Measurements from ENCODE around the gene NFIA.
A peak's percentile ranks its signal among the peaks of the same experiment; 100 is the strongest.

The NFIA gene

DNA sequence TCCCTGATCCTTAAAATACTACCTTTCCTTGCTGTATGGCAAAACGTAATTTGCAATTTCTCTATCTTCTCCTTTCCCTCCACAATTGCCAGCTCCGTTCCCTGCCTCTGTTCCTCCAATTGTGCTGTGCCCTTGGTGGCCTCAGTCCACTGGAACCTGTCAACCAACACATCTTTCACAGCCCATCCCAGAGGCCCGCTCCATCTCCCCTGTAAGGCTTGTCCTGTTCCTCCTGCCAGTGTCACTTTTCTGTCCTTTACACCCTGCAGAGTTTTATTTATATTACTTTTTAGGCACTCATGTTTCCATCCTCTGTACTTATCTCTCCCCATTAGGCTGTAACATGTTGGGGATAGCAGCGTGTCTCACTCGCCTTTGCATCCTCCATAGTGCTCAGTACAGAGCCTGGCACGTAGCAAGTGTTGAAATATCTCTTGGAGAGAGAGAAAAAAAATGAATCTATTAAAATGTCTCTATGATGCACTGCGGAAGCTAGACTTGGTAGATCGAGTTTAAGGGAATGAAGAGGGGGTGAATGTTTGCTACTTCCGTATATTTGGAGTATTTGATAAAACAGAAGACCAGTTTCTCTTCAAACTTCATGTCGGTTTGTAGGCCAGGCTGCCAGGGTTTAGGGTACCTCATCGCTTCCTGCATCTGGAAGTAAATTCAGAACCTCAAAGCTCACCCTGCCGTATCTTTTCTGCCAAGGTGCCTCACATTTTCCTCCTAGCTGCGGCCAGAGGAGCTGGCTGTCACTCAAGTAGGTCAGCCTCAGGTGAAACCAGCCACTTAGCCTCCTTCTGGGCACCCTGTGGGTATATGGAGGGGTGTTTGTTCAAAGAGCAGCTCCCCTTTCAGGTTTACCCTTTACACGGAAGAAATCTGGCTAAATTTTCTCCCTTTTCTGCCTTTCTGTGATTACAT, 338.8 kb downstream of the NFIA start:
- Histone ChIP-seq H3K36me3 (ENCODE audit: insufficient read depth, low read length) (peaks cover 4% of the 10 kb centered on the region; the same call in 1 of the 2 replicates), H3K4me3 (no peak overlapping the region), H3K9me3 (ENCODE audit: low read depth, low read length) (no peaks in the 10 kb centered on the region), H3K9ac (ENCODE audit: insufficient read length) (no peak overlapping the region), H3K27ac (no peak overlapping the region)
- no peak for TF ChIP-seq POLR2AphosphoS5 (IDR thresholded peaks at IDR 0.05; ENCODE audit: borderline replicate concordance, low read depth, low read length)
- TF ChIP-seq EZH2 (IDR thresholded peaks at IDR 0.05): no peak
- no peak for TF ChIP-seq FOXP2 (optimal IDR thresholded peaks at IDR 0.05; ENCODE audit: control extremely low read depth, extremely low read length, insufficient read depth)
- no peak for DNase-seq (ENCODE audit: low read depth, low spot score)

GRCh38 chr1:61423643-61424042, 341.3 kb downstream of the NFIA start:
- H3K36me3 ChIP-seq (ENCODE audit: insufficient read depth, low read length): peaks cover 4% of the 10 kb centered on the region; the same call in 1 of the 2 replicates
- H3K9me3 ChIP-seq (ENCODE audit: low read depth, low read length): no peaks in the 10 kb centered on the region
- no peak for DNase-seq (ENCODE audit: low read depth, low spot score)
- TF ChIP-seq EZH2 (IDR thresholded peaks at IDR 0.05) (no peak), FOXP2 (optimal IDR thresholded peaks at IDR 0.05; ENCODE audit: control extremely low read depth, extremely low read length, insufficient read depth) (no peak), POLR2AphosphoS5 (IDR thresholded peaks at IDR 0.05; ENCODE audit: borderline replicate concordance, low read depth, low read length) (no peak)
- no peak overlapping the region for H3K9ac ChIP-seq (ENCODE audit: insufficient read length)
- no peak overlapping the region for H3K27ac ChIP-seq
- H3K4me3 ChIP-seq: no peak overlapping the region

GRCh38 chr1:61424382-61424781, 342.0 kb downstream of the NFIA start:
- no peak overlapping the region for H3K4me3 ChIP-seq

DNA sequence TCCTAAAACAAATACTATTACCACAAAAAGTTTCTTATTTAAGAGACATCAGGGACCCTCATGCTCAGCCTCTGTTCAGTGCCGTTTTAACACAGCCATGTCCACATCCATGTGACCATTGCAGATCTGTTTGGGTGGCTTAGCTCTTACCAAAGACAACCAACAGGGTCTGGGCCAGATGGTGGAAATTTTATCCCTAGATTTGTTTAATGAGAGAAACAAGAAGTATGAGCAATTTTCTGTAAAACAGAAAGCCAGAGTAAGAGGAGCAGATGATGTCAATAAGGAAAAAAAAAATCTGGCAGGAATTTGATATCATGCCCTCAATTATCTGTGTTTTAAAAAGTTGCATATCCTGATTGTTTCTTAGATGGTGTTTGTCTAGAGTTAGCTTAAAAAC, 342.7 kb downstream of the NFIA start:
- TF ChIP-seq FOXP2 (optimal IDR thresholded peaks at IDR 0.05; ENCODE audit: control extremely low read depth, extremely low read length, insufficient read depth) (no peak), EZH2 (IDR thresholded peaks at IDR 0.05) (no peak), POLR2AphosphoS5 (IDR thresholded peaks at IDR 0.05; ENCODE audit: borderline replicate concordance, low read depth, low read length) (no peak)
- H3K4me3 ChIP-seq: no peak overlapping the region
- H3K9ac ChIP-seq (ENCODE audit: insufficient read length): no peak overlapping the region
- DNase-seq (ENCODE audit: low read depth, low spot score): no peak
- no peaks in the 10 kb centered on the region for H3K9me3 ChIP-seq (ENCODE audit: low read depth, low read length)
- peaks cover 4% of the 10 kb centered on the region; the same call in 1 of the 2 replicates for H3K36me3 ChIP-seq (ENCODE audit: insufficient read depth, low read length)
- H3K27ac ChIP-seq: no peak overlapping the region

More at GRCh38 chr1:61424382-61424781, 342.0 kb downstream of the NFIA start:
- no peak for DNase-seq (ENCODE audit: low read depth, low spot score)
- Histone ChIP-seq H3K9me3 (ENCODE audit: low read depth, low read length) (no peaks in the 10 kb centered on the region), H3K9ac (ENCODE audit: insufficient read length) (no peak overlapping the region), H3K36me3 (ENCODE audit: insufficient read depth, low read length) (peaks cover 4% of the 10 kb centered on the region; the same call in 1 of the 2 replicates), H3K27ac (no peak overlapping the region)
- TF ChIP-seq EZH2 (IDR thresholded peaks at IDR 0.05) (no peak), POLR2AphosphoS5 (IDR thresholded peaks at IDR 0.05; ENCODE audit: borderline replicate concordance, low read depth, low read length) (no peak), FOXP2 (optimal IDR thresholded peaks at IDR 0.05; ENCODE audit: control extremely low read depth, extremely low read length, insufficient read depth) (no peak)

- Histone ChIP-seq H3K36me3 (ENCODE audit: insufficient read depth, low read length) (peaks cover 2% of the 10 kb centered on the region; the same call in 1 of the 2 replicates), H3K27ac (no peak overlapping the region)
- no peak for DNase-seq (ENCODE audit: low read depth, low spot score)
These were observed 343.9 kb downstream of the NFIA start for GRCh38 chr1:61426254-61426653.

DNA sequence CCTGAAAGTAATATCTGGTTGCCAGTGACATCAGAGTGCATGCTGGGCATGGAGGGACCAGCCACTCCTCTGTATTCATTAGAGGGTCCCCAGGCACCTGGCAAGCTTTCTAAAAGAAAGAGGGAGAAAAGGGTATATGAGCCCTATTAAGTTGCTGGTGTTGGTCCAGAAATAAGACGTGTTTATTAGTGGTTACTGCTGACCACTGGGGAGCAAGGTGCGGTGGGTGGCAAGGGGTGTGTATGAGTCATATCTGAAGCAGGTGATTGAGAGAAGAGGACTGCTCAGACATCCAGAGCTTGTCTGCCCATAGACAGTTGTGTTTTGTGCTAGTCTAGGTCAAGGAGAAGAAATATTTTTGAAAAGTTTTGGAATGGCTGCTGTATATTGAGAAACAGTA, 344.5 kb downstream of the NFIA start:
- H3K36me3 ChIP-seq (ENCODE audit: insufficient read depth, low read length): no peaks in the 10 kb centered on the region
- H3K27ac ChIP-seq: no peak overlapping the region
- TF ChIP-seq FOXP2 (optimal IDR thresholded peaks at IDR 0.05; ENCODE audit: control extremely low read depth, extremely low read length, insufficient read depth) (no peak), POLR2AphosphoS5 (IDR thresholded peaks at IDR 0.05; ENCODE audit: borderline replicate concordance, low read depth, low read length) (no peak)
- H3K9me3 ChIP-seq (ENCODE audit: low read depth, low read length): no peaks in the 10 kb centered on the region
- no peak overlapping the region for H3K9ac ChIP-seq (ENCODE audit: insufficient read length)
- no peak for DNase-seq (ENCODE audit: low read depth, low spot score)
- no peak overlapping the region for H3K4me3 ChIP-seq

More at GRCh38 chr1:61426254-61426653, 343.9 kb downstream of the NFIA start:
- no peak for TF ChIP-seq POLR2AphosphoS5 (IDR thresholded peaks at IDR 0.05; ENCODE audit: borderline replicate concordance, low read depth, low read length)
- no peak for TF ChIP-seq FOXP2 (optimal IDR thresholded peaks at IDR 0.05; ENCODE audit: control extremely low read depth, extremely low read length, insufficient read depth)
- TF ChIP-seq EZH2 (IDR thresholded peaks at IDR 0.05): no peak
- Histone ChIP-seq H3K4me3 (no peak overlapping the region), H3K9ac (ENCODE audit: insufficient read length) (no peak overlapping the region), H3K9me3 (ENCODE audit: low read depth, low read length) (no peaks in the 10 kb centered on the region)

DNA sequence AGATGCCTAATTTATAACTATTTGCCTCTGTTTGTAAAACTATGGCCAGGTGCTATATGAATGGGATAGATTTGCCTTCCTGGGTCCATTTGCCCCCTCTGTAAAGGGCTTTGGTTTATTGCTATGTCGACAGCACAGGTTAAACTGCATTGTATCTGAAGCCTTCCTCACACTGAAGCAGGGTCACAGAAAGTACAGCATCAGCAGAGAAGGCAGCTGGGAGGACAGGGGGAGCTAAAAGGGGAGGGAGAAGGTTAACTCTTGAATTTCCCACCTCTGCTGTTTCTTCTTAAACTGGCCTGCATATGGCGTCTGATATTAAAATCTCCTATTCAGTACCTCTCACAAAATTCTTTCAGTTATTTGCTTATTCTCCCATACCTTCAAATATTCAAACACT, 345.1 kb downstream of the NFIA start:
- DNase-seq (ENCODE audit: low read depth, low spot score): no peak
- H3K9ac ChIP-seq (ENCODE audit: insufficient read length): no peak overlapping the region
- TF ChIP-seq FOXP2 (optimal IDR thresholded peaks at IDR 0.05; ENCODE audit: control extremely low read depth, extremely low read length, insufficient read depth) (no peak), EZH2 (IDR thresholded peaks at IDR 0.05) (no peak), POLR2AphosphoS5 (IDR thresholded peaks at IDR 0.05; ENCODE audit: borderline replicate concordance, low read depth, low read length) (no peak)
- no peak overlapping the region for H3K27ac ChIP-seq
- no peaks in the 10 kb centered on the region for H3K36me3 ChIP-seq (ENCODE audit: insufficient read depth, low read length)
- H3K9me3 ChIP-seq (ENCODE audit: low read depth, low read length): no peaks in the 10 kb centered on the region
- H3K4me3 ChIP-seq: no peak overlapping the region

- no peak overlapping the region for H3K4me3 ChIP-seq
- TF ChIP-seq FOXP2 (optimal IDR thresholded peaks at IDR 0.05; ENCODE audit: control extremely low read depth, extremely low read length, insufficient read depth): no peak
- no peaks in the 10 kb centered on the region for H3K9me3 ChIP-seq (ENCODE audit: low read depth, low read length)
- peak overlapping the region; percentile 7; the same call in 1 of the 2 replicates for H3K27ac ChIP-seq
- no peaks in the 10 kb centered on the region for H3K36me3 ChIP-seq (ENCODE audit: insufficient read depth, low read length)
- H3K9ac ChIP-seq (ENCODE audit: insufficient read length): no peak overlapping the region
- DNase-seq (ENCODE audit: low read depth, low spot score): no peak
These were observed 345.8 kb downstream of the NFIA start for GRCh38 chr1:61428146-61428545.
